Small intestine (tissue), 7 donors: ENCODE measurements around the gene XYLT1. TPM values are rescaled to one million over a fixed set of nuclear protein-coding genes. Genes with fewer than 3 reads are reported as not detected.

Source experiments
- DNase-seq, 2 donors: peaks; one replicate each; pipeline versions ENCODE4 v3.0.0 to v3.0.0-alpha.2; 2013
- FAIRE-seq: peaks from 2 replicates; lab custom pipeline; 2012; peaks lifted over from hg19 to GRCh38; lab: Jason Lieb, UNC
- H3K27ac ChIP-seq, 3 donors: one replicate each; pipeline ENCODE4 v1.5.1; 2013; ENCODE audit warnings: low read length in 2 of 3, mild to moderate bottlenecking in 2 of 3, control low read depth in 1 of 3, inconsistent platforms in 1 of 3, low read depth in 1 of 3, moderate library complexity in 1 of 3
- H3K27me3 ChIP-seq, 3 donors: one replicate each; pipeline ENCODE4 v1.6.1; 2013; ENCODE audit warnings: low read length in 3 of 3, inconsistent platforms in 1 of 3; ENCODE audit not compliant: control insufficient read depth in 3 of 3, insufficient read depth in 3 of 3
- H3K36me3 ChIP-seq, 3 donors: one replicate each; pipeline ENCODE4 v1.6.1; 2013; ENCODE audit warnings: low read length in 3 of 3, inconsistent platforms in 1 of 3, low read depth in 1 of 3, mild to moderate bottlenecking in 1 of 3, moderate library complexity in 1 of 3; ENCODE audit not compliant: control insufficient read depth in 3 of 3, insufficient read depth in 2 of 3
- H3K4me1 ChIP-seq, 3 donors: one replicate each; pipeline ENCODE4 v1.6.1; 2013; ENCODE audit warnings: low read length in 2 of 3, inconsistent platforms in 1 of 3, low read depth in 1 of 3, mild to moderate bottlenecking in 1 of 3, moderate library complexity in 1 of 3; ENCODE audit not compliant: control insufficient read depth in 3 of 3, insufficient read depth in 2 of 3
- H3K4me3 ChIP-seq, 3 donors: one replicate each; pipeline ENCODE4 v1.5.1; 2013; ENCODE audit warnings: low read length in 3 of 3, control low read depth in 1 of 3, inconsistent platforms in 1 of 3, low read depth in 1 of 3, mild to moderate bottlenecking in 1 of 3, moderate library complexity in 1 of 3
- H3K9me3 ChIP-seq, 2 donors: one replicate each; pipeline ENCODE4 v1.6.1; 2013; ENCODE audit warnings: low read depth in 1 of 2, low read length in 1 of 2; ENCODE audit not compliant: control insufficient read depth in 2 of 2, insufficient read depth in 1 of 2
- WGBS, 3 donors: extraction: QIAGEN DNeasy Blood & Tissue Kit; methylation state at CpG; one replicate each; pipeline ENCODE4 v1.1.7; 2013; 5-methylcytosine and 5-hydroxymethylcytosine counted together
- polyA plus RNA-seq, 4 donors: library from polyadenylated mRNA; stranded (reverse) in 3 of 4; unstranded in 1 of 4; fragments of 200-250 nt in 3 of 4; fragments of 120-200 nt in 1 of 4; gene quantifications; one replicate each; pipeline versions ENCODE4 v1.2.1 to v1.2.3, GENCODE V29; 2013
- donor health status: healthy with polysubstance abuse.
- donor health status: control.
- donor health status: control.
- donor health status: Bipolar disorder and iron deficiency.
- donor health status: healthy.

Gene XYLT1
- polyA plus RNA-seq, 4 donors, result 1.9 to 11.2 (median 4.1) TPM

DNA sequence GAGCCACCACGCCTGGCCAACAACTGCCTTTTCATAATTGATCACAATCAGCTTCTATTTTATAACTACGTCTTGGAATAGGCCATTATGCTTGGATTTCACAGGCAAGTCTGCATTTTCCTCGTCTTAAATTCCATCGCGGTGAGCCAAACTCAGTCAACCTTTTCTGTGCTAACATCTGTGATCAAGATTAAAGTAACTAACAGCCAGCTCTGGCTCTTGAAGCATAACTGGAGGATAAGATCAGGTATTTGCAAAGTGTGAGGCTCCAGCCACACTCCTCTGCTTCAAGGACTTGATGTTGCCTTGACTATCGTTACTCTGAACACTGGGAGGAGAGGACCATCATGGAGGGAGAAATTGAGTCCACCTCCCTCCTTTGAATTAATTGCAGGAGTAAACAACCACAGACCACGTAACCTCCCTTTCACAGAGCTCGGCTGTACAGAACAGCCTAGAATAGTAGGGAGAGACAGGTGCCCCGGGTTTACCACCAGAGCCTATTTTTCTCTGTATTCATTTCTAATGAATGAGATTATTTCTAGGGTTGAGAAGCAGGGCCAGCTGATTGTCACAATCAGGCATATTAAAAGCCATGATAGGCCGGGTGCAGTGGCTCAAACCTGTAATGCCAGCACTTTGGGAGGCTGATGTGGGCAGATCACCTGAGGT lies 143.0 kb downstream of the XYLT1 start:
- H3K27ac ChIP-seq, result no peak overlapping the region
- H3K27me3 ChIP-seq, result no peaks in the 10 kb centered on the region
- FAIRE-seq (no peak), DNase-seq (no peak)
- H3K4me3 ChIP-seq, result no peak overlapping the region
- 90 to 96% (median 90%) methylated on average over 10 of the region's 10 CpGs for WGBS, 3 donors
- peaks cover 0 to 3% (median 0%) of the 10 kb centered on the region in 3 donors for H3K36me3 ChIP-seq
- H3K4me1 ChIP-seq, result peaks cover 0 to 7% (median 3%) of the 10 kb centered on the region in 3 donors
- H3K9me3 ChIP-seq, result no peaks in the 10 kb centered on the region

DNA sequence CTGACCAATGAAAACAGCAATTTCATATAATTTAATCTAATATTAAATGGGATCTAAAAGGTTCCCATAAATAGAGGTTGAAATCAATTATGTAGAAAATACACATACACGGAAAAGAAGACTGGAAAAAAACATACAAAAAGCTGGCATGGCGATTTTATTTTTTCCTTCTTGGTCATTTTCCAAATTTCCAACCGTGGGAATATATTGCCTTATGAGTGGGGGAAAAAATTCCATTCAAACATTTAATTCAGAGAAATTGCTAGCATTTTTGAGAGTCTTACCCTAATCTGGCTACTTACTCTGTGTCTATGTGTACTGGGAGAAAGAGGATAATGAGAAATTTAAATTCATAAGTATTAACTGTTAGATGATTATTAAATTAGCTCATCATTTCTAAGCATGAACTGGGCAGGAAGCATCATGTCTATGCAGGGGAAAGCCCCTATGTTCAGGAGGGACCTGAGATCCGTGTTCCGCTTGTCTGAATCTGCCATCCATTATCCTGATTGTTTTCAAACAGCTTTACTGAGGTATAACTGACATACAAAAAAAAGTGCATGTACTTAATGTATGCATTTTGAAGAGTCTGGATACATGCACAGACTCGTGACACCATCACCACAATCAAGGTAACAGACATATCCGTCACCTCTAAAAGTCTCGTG lies 145.2 kb downstream of the XYLT1 start:
- whole genome bisulfite sequencing, 3 donors, result 81 to 89% (median 86%) methylated on average over 8 of the region's 8 CpGs

DNA sequence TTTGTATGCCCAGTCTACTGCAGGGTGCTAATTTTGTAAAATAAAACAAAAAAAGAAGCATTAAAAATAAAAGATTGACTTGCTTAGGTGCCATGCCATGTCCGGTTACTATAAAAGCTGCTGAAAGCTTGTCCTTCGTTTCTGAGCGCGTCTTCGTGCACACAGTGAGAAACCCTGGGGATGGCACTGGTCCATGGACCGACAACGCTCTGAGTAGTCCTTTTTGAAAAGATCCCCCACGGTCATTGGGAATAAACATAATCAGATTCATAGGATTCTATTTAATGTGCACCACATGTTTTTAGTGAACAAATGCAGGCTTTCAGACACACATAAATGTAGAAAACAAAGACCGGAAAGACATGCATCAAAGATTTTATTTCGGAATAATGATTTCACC lies 146.3 kb downstream of the XYLT1 start:
- no peaks in the 10 kb centered on the region for H3K36me3 ChIP-seq
- no peaks in the 10 kb centered on the region for H3K27me3 ChIP-seq
- no peak overlapping the region for H3K27ac ChIP-seq
- H3K9me3 ChIP-seq, result no peaks in the 10 kb centered on the region
- DNase-seq, result no peak
- WGBS, 3 donors, result 87% methylated on average over 10 of the region's 10 CpGs
- FAIRE-seq, result no peak
- H3K4me3 ChIP-seq, result no peak overlapping the region
- peaks cover 0 to 7% (median under 1%) of the 10 kb centered on the region in 3 donors for H3K4me1 ChIP-seq

More for the DNA sequence above, 145.2 kb downstream of the XYLT1 start:
- Histone ChIP-seq H3K9me3 (no peaks in the 10 kb centered on the region), H3K4me1 (peaks cover 0 to 7% (median 3%) of the 10 kb centered on the region in 3 donors), H3K36me3 (no peaks in the 10 kb centered on the region), H3K27ac (no peak overlapping the region), H3K27me3 (no peaks in the 10 kb centered on the region), H3K4me3 (no peak overlapping the region)
- DNase-seq, result no peak
- FAIRE-seq, result no peak

DNA sequence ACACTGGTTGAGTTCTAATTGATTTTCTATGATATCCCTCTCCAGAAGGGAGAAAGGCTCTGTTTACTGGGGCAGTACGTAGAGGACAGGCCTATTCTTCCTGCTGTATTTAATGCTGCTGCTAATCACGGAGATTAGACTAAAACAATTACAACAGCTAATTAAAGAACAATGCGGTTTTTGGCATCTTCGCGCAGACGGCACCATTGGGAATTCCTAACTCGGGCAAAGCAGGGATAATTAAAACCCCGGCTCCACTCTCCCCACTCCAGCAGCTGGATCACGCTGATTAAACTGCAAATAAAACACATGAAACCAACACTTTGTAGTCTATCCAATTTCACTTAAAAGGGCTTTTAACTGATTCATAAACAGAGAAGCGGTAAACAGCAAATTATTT lies 147.6 kb downstream of the XYLT1 start:
- H3K27ac ChIP-seq, result no peak overlapping the region
- WGBS, 3 donors, result 66 to 82% (median 81%) methylated on average over 10 of the region's 10 CpGs

DNA sequence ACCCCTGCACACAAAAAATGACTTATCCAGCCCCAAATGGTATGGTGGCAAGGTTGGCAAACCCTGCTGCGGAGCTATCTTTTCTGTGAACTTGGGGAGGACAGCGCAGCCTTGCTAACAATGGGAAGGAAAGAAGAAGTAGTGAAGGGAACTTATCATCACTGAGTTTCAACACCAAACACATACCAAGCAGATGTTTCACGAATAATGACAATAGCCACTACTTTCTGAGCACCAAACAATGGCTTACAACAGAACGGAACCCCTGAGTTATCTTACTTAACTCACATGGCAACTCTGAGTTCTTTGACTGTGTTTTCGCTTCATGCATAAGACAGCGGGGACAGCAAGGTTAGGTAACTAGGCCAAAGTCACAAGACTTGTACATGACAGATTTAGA lies 148.9 kb downstream of the XYLT1 start:
- no peaks in the 10 kb centered on the region for H3K36me3 ChIP-seq
- FAIRE-seq (no peak), DNase-seq (no peak)
- no peaks in the 10 kb centered on the region for H3K4me1 ChIP-seq
- H3K9me3 ChIP-seq, result no peaks in the 10 kb centered on the region
- H3K4me3 ChIP-seq, result no peak overlapping the region
- no peak overlapping the region for H3K27ac ChIP-seq
- no peaks in the 10 kb centered on the region for H3K27me3 ChIP-seq
- WGBS, 3 donors, result 81 to 84% (median 81%) methylated on average over 6 of the region's 6 CpGs

More for the DNA sequence above, 147.6 kb downstream of the XYLT1 start:
- Histone ChIP-seq H3K4me3 (no peak overlapping the region), H3K36me3 (no peaks in the 10 kb centered on the region), H3K4me1 (no peaks in the 10 kb centered on the region), H3K27me3 (no peaks in the 10 kb centered on the region), H3K9me3 (no peaks in the 10 kb centered on the region)
- DNase-seq (no peak), FAIRE-seq (no peak)

DNA sequence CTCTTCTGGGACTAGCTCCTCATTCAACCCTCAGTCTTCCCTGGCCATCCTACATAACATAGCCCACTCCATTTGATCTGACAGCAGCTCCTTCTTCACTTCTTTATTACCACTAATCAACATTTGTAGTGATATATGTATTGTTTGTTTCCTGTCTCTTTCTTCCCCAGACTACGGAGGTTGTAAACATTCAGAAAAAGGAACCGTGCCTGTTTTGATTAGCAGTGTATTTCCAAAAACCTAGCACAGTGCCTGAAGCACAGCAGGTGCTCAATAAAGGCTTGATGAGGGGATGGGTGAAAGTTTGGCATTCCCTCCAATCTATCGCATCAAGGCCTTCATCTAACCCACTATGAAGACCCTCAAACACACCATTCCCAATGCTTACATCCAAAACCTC lies 150.8 kb downstream of the XYLT1 start:
- Histone ChIP-seq H3K4me3 (no peak overlapping the region), H3K27ac (no peak overlapping the region), H3K27me3 (no peaks in the 10 kb centered on the region), H3K9me3 (no peaks in the 10 kb centered on the region), H3K4me1 (no peaks in the 10 kb centered on the region), H3K36me3 (no peaks in the 10 kb centered on the region)
- WGBS, 3 donors, result 69 to 81% (median 77%) methylated on average over 3 of the region's 3 CpGs
- no peak for FAIRE-seq
- no peak for DNase-seq

DNA sequence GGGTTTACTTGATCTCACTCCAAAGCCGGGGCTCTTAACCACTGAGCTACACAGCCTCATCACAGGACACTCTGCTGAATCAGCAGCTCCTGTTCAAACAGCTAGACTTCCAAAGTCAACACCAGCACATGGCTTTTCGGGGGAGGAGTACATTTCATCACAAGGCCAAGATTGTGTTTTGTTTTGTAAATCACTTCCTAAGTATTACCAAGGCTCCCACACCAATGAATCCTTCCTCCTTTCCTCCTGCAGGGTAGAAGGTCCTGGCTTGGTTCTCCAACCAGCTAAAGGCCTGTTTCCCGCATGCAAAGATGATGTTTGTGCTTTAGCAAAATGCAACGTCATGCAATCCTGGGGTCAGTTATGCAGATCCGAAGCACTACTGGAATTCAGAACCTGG lies 152.5 kb downstream of the XYLT1 start:
- no peaks in the 10 kb centered on the region for H3K27me3 ChIP-seq
- no peak for DNase-seq
- H3K9me3 ChIP-seq, result peaks cover 0 to 2% of the 10 kb centered on the region in 2 donors
- peaks cover 0 to under 1% (median 0%) of the 10 kb centered on the region in 3 donors for H3K4me1 ChIP-seq
- no peak for FAIRE-seq
- H3K4me3 ChIP-seq, result no peak overlapping the region
- no peaks in the 10 kb centered on the region for H3K36me3 ChIP-seq
- no peak overlapping the region for H3K27ac ChIP-seq
- 68 to 83% (median 76%) methylated on average over 5 of the region's 5 CpGs for WGBS, 3 donors

DNA sequence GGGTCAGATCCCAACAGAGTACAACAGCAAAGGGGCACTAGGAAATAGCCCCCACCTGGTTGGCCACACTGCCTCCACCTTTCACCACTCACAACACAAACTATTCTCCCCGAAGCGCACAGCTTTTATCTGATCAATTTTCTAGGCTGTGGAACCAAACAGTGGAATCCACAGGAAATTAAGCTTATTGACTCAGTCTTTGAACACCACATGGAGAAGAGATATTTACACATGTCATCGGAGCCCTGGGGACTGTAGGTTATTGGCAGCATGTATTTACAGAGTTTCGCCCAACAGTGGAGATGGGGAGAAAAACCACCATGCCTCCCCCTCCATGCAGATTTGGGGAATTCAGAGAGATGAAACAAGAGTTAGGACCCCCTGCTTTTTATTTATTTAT lies 154.8 kb downstream of the XYLT1 start:
- no peak overlapping the region for H3K27ac ChIP-seq
- WGBS, 3 donors, result 90 to 94% (median 93%) methylated on average over 4 of the region's 4 CpGs
- no peak for FAIRE-seq

More for the DNA sequence above, 154.8 kb downstream of the XYLT1 start:
- Histone ChIP-seq H3K27me3 (no peaks in the 10 kb centered on the region), H3K4me1 (peaks cover 0 to 3% (median 2%) of the 10 kb centered on the region in 3 donors), H3K36me3 (no peaks in the 10 kb centered on the region), H3K9me3 (peaks cover 0 to 2% of the 10 kb centered on the region in 2 donors), H3K4me3 (peak overlapping the region in 1 of 3 donors; percentile 13)
- no peak for DNase-seq
